Measurements from ENCODE around the gene GREB1L. TPM values are rescaled to one million over a fixed set of nuclear protein-coding genes. Genes with fewer than 3 reads are reported as not detected.
"Not testable (repeated sequence)": the region's sequence is repeated elsewhere in the genome, so short reads cannot be mapped to it uniquely, and the experiment has no call there.

GREB1L gene
- total RNA-seq, 2 donors from 2014 or later: 2.0 to 21.6 TPM

DNA sequence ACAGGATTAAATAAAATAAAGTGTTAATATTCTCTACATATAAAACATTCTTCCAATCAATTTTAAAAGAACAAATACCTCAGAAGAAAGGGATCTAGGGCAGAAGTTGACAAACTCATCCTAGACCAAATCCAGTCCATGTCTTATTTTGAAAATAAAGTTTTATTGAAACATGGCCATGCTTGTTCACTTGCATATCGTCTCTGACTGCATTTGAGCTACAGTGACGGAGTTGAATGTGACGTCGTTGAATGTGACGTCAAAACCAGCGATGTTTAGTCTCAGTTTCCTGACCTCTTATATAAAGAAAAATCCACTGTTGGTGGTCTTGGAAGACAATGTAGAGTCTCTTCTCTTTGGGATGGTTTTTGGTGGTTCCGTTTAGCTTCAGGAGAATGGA, 33.6 kb downstream of the GREB1L start:
- intact Hi-C loops (cut with DNase I): no loop called here
- no peaks in the 10 kb centered on the region for H3K27me3 ChIP-seq (replicated peaks; ENCODE audit: insufficient read depth)
- H3K4me3 ChIP-seq: no peak overlapping the region
- WGBS: 95% methylated on average over 7 of the region's 7 CpGs
- H3K9me3 ChIP-seq: no peaks in the 10 kb centered on the region
- DNase-seq (ENCODE audit: low spot score): no peak
- no peak for TF ChIP-seq POLR2AphosphoS5 (IDR thresholded peaks at IDR 0.05)
- TF ChIP-seq, protein P1, sequence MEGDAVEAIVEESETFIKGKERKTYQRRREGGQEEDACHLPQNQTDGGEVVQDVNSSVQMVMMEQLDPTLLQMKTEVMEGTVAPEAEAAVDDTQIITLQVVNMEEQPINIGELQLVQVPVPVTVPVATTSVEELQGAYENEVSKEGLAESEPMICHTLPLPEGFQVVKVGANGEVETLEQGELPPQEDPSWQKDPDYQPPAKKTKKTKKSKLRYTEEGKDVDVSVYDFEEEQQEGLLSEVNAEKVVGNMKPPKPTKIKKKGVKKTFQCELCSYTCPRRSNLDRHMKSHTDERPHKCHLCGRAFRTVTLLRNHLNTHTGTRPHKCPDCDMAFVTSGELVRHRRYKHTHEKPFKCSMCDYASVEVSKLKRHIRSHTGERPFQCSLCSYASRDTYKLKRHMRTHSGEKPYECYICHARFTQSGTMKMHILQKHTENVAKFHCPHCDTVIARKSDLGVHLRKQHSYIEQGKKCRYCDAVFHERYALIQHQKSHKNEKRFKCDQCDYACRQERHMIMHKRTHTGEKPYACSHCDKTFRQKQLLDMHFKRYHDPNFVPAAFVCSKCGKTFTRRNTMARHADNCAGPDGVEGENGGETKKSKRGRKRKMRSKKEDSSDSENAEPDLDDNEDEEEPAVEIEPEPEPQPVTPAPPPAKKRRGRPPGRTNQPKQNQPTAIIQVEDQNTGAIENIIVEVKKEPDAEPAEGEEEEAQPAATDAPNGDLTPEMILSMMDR (IDR thresholded peaks at IDR 0.05): no peak
- no peak for TF ChIP-seq POLR2A (IDR thresholded peaks at IDR 0.05)
- no peaks in the 10 kb centered on the region for H3K36me3 ChIP-seq
- no peaks in the 10 kb centered on the region for H3K4me1 ChIP-seq (replicated peaks)
- H3K27ac ChIP-seq: no peak overlapping the region

GRCh38 chr18:21277578-21277977, 35.5 kb downstream of the GREB1L start:
- Histone ChIP-seq H3K36me3 (no peaks in the 10 kb centered on the region), H3K9me3 (no peaks in the 10 kb centered on the region), H3K4me3 (no peak overlapping the region), H3K27me3 (replicated peaks; ENCODE audit: insufficient read depth) (no peaks in the 10 kb centered on the region), H3K4me1 (replicated peaks) (no peaks in the 10 kb centered on the region), H3K27ac (no peak overlapping the region)
- TF ChIP-seq POLR2A (IDR thresholded peaks at IDR 0.05) (no peak), POLR2AphosphoS5 (IDR thresholded peaks at IDR 0.05) (no peak)
- TF ChIP-seq, protein P1 (IDR thresholded peaks at IDR 0.05): no peak
- DNase-seq (ENCODE audit: low spot score): no peak
- 92% methylated on average over 4 of the region's 4 CpGs for WGBS
- intact Hi-C loops (cut with DNase I): no loop called here

DNA sequence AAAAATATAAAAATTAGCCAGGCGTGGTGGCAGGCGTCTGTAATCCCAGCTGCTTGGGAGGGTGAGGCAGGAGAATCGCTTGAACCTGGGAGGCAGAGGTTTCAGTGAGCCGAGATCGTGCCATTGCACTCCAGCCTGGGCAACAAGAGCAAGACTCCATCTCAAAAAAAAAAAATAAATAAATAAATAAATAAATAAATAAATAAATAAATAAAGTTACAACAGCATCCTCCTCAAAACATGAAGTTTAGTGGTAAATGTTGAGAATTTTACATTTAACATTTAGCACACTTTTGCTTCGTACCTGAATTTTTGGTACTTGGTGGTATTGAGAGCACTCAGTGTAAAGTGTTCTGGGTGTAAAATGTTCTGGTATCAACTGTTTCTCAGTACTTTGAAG, 36.2 kb downstream of the GREB1L start:
- H3K27ac ChIP-seq; intact Hi-C loops (cut with DNase I); H3K36me3 ChIP-seq; DNase-seq (ENCODE audit: low spot score); H3K4me3 ChIP-seq; H3K27me3 ChIP-seq (replicated peaks; ENCODE audit: insufficient read depth); H3K9me3 ChIP-seq; H3K4me1 ChIP-seq (replicated peaks): not testable (repeated sequence)
- WGBS: 98% methylated on average over 6 of the region's 6 CpGs

DNA sequence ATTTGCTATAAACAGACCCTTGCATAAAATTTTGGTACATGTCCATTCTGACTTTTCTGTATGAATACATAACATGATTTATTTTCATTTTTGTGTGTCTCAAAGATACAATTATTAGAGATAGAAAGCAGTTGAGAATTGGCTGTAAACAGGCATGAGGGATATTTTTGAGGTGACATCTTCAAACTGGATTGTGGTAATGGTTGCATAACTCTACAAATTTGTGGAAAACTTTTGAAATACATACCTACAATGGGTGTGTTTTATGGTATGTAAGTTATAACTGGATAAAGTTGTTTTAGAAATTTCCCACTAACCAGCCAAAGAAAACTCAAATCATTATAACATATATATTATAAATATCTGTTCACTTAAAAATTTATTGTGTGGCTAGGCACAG, 39.6 kb downstream of the GREB1L start:
- no peaks in the 10 kb centered on the region for H3K27me3 ChIP-seq (replicated peaks; ENCODE audit: insufficient read depth)
- intact Hi-C loops (cut with DNase I): no loop called here
- no peaks in the 10 kb centered on the region for H3K4me1 ChIP-seq (replicated peaks)

DNA sequence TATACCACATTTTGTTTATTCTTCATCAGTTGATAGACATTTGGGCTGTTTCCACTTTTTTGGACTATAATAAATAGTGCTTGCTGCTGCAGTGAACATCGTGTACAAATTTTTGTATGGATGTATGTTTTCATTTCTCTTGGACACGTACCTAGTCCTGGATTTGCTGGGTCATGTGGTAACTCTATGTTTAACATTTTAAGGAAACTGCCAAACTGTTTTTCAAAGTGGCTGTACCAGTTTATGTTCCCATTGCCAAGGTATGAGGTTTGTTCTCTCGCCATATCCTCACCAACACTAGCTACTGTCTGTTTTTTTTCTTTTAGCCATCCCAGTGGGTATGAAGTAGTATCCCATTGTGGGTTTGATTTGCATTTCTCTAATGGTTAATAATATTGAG, 42.5 kb downstream of the GREB1L start:
- Histone ChIP-seq H3K4me3 (no peak overlapping the region), H3K4me1 (replicated peaks) (no peaks in the 10 kb centered on the region), H3K9me3 (no peaks in the 10 kb centered on the region), H3K36me3 (no peaks in the 10 kb centered on the region), H3K27me3 (replicated peaks; ENCODE audit: insufficient read depth) (no peaks in the 10 kb centered on the region), H3K27ac (no peak overlapping the region)
- WGBS: 37% methylated on average over 3 of the region's 3 CpGs
- no peak for TF ChIP-seq POLR2A (IDR thresholded peaks at IDR 0.05)
- TF ChIP-seq, protein P1 (IDR thresholded peaks at IDR 0.05): no peak
- TF ChIP-seq POLR2AphosphoS5 (IDR thresholded peaks at IDR 0.05): no peak
- intact Hi-C loops (cut with DNase I): no loop called here
- no peak for DNase-seq (ENCODE audit: low spot score)

More for the DNA sequence above, 39.6 kb downstream of the GREB1L start:
- H3K9me3 ChIP-seq: no peaks in the 10 kb centered on the region
- TF ChIP-seq, protein P1 (IDR thresholded peaks at IDR 0.05): no peak
- TF ChIP-seq POLR2A (IDR thresholded peaks at IDR 0.05) (no peak), POLR2AphosphoS5 (IDR thresholded peaks at IDR 0.05) (no peak)
- H3K36me3 ChIP-seq: no peaks in the 10 kb centered on the region
- no peak for DNase-seq (ENCODE audit: low spot score)
- no peak overlapping the region for H3K4me3 ChIP-seq
- H3K27ac ChIP-seq: no peak overlapping the region

All from prostate gland (tissue), 2 donors.